T-helper 17 cell (primary cell): ENCODE measurements around the gene TYROBP. TPM values are rescaled to one million over a fixed set of nuclear protein-coding genes. Genes with fewer than 3 reads are reported as not detected.

Experiments
- total RNA-seq, 4 donors: library from RNA in 2 of 4; stranded (reverse) in 2 of 4; gene quantifications; one replicate each; pipeline ENCODE4 v1.2.3 and lab custom pipeline; 2022 to 2026

The TYROBP gene
- total RNA-seq, 2 donors from 2014 or later: 5.9 to 16.7 TPM

Other genes starting within 250 kb of the TYROBP start
- under 1 TPM in 1 of 2 donors, not detected in 1; 0.44 TPM for gene UPK1A, start 241.8 kb downstream of the TYROBP start, total RNA-seq
- gene ZBTB32, start 203.7 kb downstream of the TYROBP start, total RNA-seq: 1 to 10 TPM; 3.4 to 5.0 TPM
- gene KMT2B, start 190.3 kb downstream of the TYROBP start, total RNA-seq: 10 to 100 TPM; 74.0 to 76.1 TPM
- 10 to 100 TPM; 48.1 to 59.0 TPM for gene IGFLR1, start 165.8 kb downstream of the TYROBP start, total RNA-seq
- gene U2AF1L4, start 162.9 kb downstream of the TYROBP start, total RNA-seq: 10 to 100 TPM; 48.1 to 68.2 TPM
- 10 to 100 TPM; 21.2 to 24.9 TPM for gene PSENEN, start 162.6 kb downstream of the TYROBP start, total RNA-seq
- 10 to 100 TPM; 12.6 to 13.6 TPM for gene LIN37, start 159.7 kb downstream of the TYROBP start, total RNA-seq
- gene HSPB6, start 151.3 kb downstream of the TYROBP start, total RNA-seq: not detected
- 10 to 100 TPM; 36.2 to 36.6 TPM for gene PROSER3, start 150.1 kb downstream of the TYROBP start, total RNA-seq
- 10 to 100 TPM; 16.4 to 20.5 TPM for gene ARHGAP33, start 132.7 kb downstream of the TYROBP start, total RNA-seq
- not detected for gene PRODH2, start 95.5 kb downstream of the TYROBP start, total RNA-seq
- not detected for gene NPHS1, start 55.8 kb downstream of the TYROBP start, total RNA-seq
- not detected for gene KIRREL2, start 51.4 kb downstream of the TYROBP start, total RNA-seq
- gene APLP1, start 39.7 kb downstream of the TYROBP start, total RNA-seq: not detected
- gene NFKBID, start 7.8 kb downstream of the TYROBP start, total RNA-seq: 100 to 1,000 TPM; 128 to 140 TPM
- 10 to 100 TPM; 63.0 to 73.7 TPM for gene HCST, start 5.8 kb downstream of the TYROBP start, total RNA-seq
- 1 to 10 TPM; 6.8 to 8.7 TPM for gene LRFN3, start 28.1 kb upstream of the TYROBP start, total RNA-seq
- 1 to 10 TPM; 6.2 to 6.9 TPM for gene SDHAF1, start 86.9 kb upstream of the TYROBP start, total RNA-seq
- 1 to 10 TPM; 1.8 to 2.0 TPM for gene SYNE4, start 100.5 kb upstream of the TYROBP start, total RNA-seq
- 10 to 100 TPM; 33.3 to 34.2 TPM for gene ALKBH6, start 105.9 kb upstream of the TYROBP start, total RNA-seq
- gene CLIP3, start 124.6 kb upstream of the TYROBP start, total RNA-seq: 1 to 10 TPM; 3.8 TPM
- gene THAP8, start 146.0 kb upstream of the TYROBP start, total RNA-seq: 1 to 10 TPM in 1 of 2 donors, under 1 TPM in 1; 0.60 to 1.8 TPM
- 1 to 10 TPM; 2.2 to 3.8 TPM for gene WDR62, start 146.6 kb upstream of the TYROBP start, total RNA-seq
- not detected for gene OVOL3, start 202.8 kb upstream of the TYROBP start, total RNA-seq
- 10 to 100 TPM; 26.4 to 28.2 TPM for gene POLR2I, start 206.6 kb upstream of the TYROBP start, total RNA-seq
- gene TBCB, start 207.2 kb upstream of the TYROBP start, total RNA-seq: 100 to 1,000 TPM; 127 to 131 TPM
- 100 to 1,000 TPM; 323 to 327 TPM for gene CAPNS1, start 231.8 kb upstream of the TYROBP start, total RNA-seq
- gene COX7A1, start 244.2 kb upstream of the TYROBP start, total RNA-seq: not detected